GM04504 (cell line): ENCODE results near the gene TCF7L2.

Source experiments
- DNase-seq: peaks from one replicate; pipeline ENCODE4 v3.0.0-alpha.2; 2012; ENCODE audit warnings: low read depth

The TCF7L2 gene

DNA sequence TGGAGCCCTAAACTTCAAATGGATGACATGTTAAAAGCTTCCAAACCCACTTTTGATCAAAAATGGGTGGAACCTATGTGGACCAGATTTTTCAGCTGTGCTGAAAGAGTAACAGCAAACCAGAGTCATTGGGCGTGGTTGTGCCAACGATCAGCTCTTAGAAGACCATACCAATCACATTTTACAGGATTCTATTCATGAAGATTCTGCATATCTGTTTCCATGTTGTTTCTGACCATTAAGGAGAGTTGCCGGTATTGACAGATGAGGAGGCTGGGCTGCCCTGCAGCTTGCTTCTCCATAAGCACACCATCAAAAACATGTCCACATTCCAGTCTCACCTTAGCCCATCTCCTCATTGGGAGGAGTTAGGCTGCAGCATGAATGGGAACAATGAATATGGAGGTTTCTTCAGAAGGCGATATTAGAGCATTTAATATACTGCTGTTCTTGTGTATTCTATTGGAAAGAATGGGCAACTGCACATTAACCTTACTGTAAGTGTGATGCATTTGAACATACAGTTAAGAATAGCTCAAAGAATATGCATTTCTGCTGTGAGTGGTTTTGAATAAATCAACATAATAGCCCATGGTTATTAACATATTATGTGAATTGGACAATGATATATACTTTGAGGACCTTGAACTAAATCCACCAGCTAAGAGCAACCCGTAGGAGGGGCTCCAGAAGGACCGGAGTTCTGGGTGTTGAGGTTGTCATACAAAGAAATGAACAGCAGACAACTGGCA, 116.7 kb downstream of the TCF7L2 start:
- no peak for DNase-seq

- no peak for DNase-seq
Observed at GRCh38 chr10:113067501-113067900, 117.5 kb downstream of the TCF7L2 start.

- DNase-seq: no peak
Observed at GRCh38 chr10:113068178-113068890, 118.3 kb downstream of the TCF7L2 start.

DNA sequence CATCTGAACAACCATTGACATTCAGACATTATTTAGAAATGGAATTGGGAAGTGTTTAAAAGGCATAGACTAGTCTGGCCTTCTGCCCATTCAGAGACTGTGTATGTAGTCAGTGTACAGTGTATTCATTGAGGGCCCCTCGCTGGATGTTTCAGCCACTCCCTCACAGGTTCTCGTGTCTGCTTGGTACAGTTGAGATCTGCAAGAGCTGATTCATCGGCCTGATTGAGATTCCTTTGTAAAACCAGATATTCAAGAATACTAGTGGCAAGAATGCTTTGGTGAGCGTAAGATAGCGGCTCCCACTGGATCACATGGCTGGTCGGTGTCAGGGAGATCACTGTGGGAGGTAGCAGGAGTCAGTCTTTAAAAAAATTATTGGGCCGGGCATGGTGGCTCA, 119.5 kb downstream of the TCF7L2 start:
- DNase-seq: no peak

DNA sequence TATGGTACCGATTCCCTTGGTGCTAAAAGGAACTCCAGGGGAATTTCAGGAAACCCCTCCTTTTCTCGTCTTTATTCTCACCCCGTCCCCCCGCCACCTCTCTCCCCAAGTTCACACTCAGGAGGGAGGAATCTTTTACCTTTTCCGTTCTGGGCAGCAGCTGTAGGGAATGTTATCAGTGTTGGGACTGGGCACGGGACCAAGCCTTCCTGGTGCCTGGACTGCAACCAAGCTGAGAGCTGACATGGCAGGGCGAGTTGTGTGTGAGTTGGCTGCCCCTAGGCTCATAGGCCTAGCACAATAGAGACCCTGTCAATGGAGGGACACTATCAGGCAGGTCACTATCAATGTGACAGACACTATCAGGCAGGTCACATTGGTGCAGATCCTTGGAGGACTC, 121.4 kb downstream of the TCF7L2 start:
- no peak for DNase-seq

DNA sequence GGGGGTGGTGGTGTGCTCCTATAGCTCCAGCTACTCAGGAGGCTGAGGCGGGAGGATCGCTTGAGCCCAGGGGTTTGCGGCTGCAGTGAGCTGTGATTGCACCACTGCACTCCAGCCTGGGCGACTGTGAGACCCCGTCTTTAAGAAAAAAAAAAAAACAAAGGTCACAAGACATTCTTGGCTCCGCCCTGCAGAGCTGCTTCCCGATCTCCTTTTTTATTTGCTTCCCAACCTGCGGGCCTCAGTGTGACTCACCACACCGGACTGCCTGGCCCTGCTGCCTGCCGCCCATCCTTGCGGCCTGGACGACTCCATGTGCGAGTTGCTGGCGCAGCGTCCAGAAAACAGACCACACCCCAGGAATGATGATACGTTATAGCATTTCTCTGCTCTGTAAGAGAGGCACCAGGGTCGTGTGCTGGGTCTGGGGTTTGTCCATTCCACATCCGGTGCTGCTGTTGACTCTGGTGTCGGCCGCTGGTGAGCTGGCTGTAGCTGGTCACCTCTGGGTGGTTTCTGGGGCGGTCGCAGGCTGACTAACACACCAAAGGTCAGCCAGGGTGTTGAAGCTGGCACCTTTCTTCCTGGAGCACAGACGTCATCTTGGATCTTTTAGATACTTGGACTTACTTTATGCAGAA, 123.6 kb downstream of the TCF7L2 start:
- DNase-seq: peak; percentile 86

DNA sequence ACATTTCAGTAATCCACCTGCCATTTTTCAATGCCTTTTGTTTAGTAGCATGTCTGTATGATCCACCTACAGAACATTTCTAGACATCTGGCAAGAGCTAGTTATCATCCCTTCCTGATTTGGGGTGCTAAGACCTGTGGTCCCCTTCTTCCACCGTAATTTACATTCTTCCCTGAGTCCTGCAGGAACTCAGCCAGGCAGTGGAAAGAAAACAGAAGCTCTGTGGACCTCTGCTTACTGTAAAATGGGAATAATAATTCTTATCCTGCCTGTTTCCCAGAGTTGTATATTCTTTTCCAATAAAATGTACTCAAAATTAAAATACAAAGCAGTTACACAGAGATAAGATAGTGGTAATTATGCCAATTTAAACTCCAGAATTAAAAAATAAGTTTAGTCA, 126.9 kb downstream of the TCF7L2 start:
- DNase-seq: no peak

- no peak for DNase-seq
Observed at GRCh38 chr10:113078282-113078907, 128.3 kb downstream of the TCF7L2 start.

DNA sequence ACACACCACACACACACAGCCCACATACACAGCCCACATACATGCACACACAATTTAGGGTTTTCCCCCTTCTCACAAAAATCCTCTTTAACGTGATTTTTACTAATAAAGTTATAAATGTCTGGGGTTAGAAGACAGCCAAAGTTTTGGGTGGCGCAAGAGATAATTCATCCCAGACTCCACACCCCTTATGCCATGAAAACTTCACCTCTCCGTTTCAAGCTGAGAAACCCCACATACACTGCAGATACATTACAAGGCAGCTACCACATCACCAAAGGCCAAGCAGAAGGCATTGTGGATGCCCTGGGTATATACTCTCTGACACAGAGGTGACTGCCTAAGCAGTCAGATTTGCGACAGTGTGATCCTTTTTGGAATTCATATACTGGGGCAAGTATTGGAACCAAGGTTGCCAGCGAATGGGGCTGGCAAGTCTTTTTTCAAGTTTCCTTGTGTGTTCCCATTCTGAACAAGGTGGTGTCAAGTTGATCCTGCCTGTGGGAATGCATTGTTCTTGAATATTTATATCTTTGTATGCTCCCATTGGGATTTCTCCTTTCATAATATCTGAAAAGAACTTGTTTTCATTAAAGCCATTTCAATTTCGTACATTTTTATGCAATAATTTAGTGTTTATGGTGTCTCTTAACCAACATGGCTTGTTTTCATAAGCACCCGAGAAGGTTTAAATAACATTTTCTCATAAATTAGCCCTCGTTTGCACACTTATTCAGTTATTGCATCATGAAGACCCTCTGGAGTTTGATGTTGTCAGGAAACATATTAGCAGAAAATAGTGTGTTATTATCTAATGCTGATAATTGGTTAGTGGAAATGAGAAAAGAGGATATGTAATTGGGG, 130.2 kb downstream of the TCF7L2 start:
- no peak for DNase-seq

GRCh38 chr10:113080925-113081229, 130.8 kb downstream of the TCF7L2 start:
- DNase-seq: no peak

DNA sequence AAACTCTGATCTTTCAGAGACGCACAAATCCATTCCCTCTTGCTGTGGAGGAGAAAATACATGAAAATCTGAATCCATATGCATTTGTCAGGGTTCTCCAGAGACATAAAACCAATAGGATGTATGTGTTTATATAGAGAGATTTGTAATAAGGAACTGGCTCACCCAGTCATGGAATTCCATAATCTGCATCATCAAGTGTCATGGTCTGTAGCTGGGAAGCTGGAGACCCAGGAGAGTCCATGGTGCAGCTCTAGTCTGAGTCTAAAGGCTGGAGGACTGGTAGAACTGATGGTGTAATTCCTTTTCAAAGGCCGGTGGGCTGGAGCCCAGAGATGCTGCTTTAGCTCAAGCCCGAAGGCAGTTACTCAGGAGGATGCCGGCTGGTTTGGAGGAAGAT, 134.0 kb downstream of the TCF7L2 start:
- no peak for DNase-seq

DNA sequence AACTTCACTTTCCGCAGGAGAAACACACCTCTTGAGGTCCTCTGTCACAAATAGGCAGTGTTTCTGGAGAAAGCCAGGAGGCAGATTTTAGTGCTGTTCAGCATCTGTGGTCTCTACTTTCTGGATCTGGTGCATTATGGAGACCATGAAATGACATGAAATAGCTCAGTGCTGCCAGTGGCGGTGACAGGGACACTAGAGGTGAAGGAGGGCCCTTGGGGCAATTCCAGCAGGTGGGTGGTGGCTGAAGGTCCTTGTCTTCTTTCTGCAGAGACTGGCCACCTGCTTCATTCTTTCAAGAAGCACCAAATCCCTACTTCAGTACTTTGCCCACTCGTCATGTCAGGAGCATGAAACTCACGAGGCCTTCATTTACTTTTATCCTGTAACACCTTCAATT, 135.7 kb downstream of the TCF7L2 start:
- DNase-seq: no peak

DNA sequence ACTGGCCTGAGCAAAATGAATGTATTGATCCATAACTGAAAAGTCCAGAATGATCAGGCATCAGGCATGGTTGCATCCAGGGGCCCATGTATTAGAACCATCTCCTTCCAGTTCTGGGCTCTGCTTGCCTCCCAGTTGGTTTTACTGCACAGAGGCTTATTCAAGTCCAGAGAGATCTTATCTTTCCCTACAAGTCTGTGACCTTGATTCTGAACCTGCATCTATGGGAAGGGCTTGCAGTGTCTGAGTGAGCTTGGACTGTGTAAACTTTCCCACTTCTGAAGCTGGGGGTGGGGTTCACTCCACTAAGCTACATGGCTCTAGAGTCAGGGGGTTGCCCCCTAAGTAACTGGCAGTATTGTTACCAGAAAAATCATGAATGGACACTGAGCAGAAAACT, 136.2 kb downstream of the TCF7L2 start:
- DNase-seq: no peak

- DNase-seq: peak; percentile 98
Observed at GRCh38 chr10:113087165-113088029, 137.3 kb downstream of the TCF7L2 start.

DNA sequence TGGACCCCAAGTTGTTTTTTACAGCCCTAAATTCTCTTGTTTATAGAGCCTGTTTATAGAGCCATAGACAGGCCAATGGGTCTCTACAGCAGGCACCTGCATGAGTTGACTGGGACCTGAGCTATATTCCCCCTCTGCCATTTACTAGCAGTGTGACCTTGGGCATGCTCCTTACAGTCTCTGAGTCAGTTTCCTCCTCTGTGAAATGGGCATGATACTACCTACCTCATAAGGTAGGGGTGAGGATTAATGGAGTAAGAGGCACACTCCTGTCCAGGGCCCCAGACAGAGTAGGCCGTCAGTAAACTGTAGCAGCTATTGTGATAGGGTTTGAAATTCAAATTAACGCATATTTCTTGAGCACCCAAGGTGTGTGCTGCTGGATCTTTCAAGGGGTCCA, 138.1 kb downstream of the TCF7L2 start:
- DNase-seq: no peak

- DNase-seq: no peak
Observed at GRCh38 chr10:113089551-113089950, 139.5 kb downstream of the TCF7L2 start.

- no peak for DNase-seq
Observed at GRCh38 chr10:113091920-113092319, 141.9 kb downstream of the TCF7L2 start.

DNA sequence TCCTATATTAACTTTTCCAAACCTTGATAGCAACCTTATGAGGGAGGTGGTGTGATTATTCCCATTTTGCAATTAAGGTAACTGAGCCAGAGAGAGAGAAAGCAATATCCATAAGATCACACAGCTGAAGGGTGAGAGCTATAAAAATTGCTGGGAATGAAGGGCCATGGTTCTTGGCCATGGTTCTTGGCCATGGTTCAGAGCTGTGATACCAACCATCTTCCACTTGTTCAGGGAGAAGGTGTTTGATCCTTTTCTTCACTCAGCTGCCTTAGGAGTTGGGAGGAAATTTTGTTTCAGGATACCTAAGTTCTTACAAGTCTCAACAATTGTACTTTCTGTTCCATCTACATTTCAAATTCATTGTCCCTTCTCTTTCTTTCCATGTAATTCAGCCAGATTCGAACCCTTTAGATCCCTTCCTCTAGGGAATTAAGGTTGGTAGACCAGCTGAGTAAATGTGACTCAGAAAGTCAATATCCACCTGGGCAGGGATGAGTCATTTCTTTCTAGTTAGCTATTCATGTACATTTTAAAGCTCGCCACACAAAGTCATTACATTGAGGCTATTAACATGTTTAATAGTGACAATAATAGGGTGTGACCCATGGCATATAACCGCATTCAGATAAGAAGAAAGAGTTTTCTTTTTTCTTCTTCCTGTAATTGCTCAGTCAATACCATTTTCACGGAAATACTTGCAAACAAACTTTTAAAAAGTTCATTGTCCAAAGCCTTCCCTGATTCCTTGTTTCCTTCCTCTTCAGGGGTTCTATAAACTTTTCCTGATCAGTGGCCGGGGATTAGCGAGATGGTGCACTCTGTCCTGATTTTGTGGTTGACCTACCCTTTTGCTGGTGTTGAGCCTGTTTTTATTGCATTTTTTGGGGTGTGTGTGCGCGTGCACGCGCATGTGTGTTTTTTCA, 143.4 kb downstream of the TCF7L2 start:
- no peak for DNase-seq

DNA sequence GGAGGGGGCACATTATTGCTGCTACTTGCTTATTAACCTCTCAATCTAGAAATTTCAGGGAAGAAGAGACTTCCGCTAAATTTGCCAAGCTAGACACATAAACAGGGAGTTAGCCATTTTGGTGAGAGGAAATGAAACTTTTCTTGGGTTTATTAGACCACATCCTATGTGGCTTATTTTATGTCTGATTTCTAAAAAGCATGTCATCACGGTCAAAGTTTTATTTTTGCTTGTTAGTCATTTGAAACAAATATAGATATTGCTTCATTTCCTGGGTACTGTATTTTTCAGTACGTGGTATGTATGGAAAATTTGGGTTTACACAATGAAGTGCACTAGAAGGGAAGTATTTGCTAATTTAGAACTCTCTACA, 144.1 kb downstream of the TCF7L2 start:
- DNase-seq: no peak
